ENCODE measurements around the gene LHX1.

LHX1 gene

GRCh38 chr17:36980280-36980761 is 43.0 kb downstream of the LHX1 start:
- peaks cover 3% of the 10 kb centered on the region for H3K4me1 ChIP-seq (ENCODE audit: insufficient read depth, low read length, poor library complexity, severe bottlenecking)
- no peak overlapping the region for H3K9ac ChIP-seq (ENCODE audit: low read depth, low read length, poor library complexity, severe bottlenecking)
- no peaks in the 10 kb centered on the region for H3F3A ChIP-seq (ENCODE audit: low read depth)
- peaks cover 8% of the 10 kb centered on the region; the same call in 1 of the 2 replicates for H3K36me3 ChIP-seq (ENCODE audit: insufficient read depth, low read length)
- peaks cover 75% of the 10 kb centered on the region for H3K79me2 ChIP-seq (ENCODE audit: insufficient read depth, low read length)
- H3K9me3 ChIP-seq (ENCODE audit: insufficient read depth, low read depth, low read length), result no peaks in the 10 kb centered on the region
- H4K20me1 ChIP-seq (ENCODE audit: insufficient read depth, low read length, poor library complexity, severe bottlenecking), result peaks cover 16% of the 10 kb centered on the region
- no peak for TF ChIP-seq CTCF (conservative IDR thresholded peaks at IDR 0.05; ENCODE audit: low read length)
- TF ChIP-seq EZH2phosphoT487 (IDR thresholded peaks at IDR 0.05; ENCODE audit: borderline replicate concordance), result no peak
- H3K4me2 ChIP-seq (ENCODE audit: low read depth, low read length, poor library complexity, severe bottlenecking), result no peak overlapping the region
- H3K9me2 ChIP-seq (replicated peaks; ENCODE audit: low read depth, low read length), result no peaks in the 10 kb centered on the region
- H3K4me3 ChIP-seq (ENCODE audit: low read length, poor library complexity, severe bottlenecking), result no peak overlapping the region
- no peak overlapping the region for H2AFZ ChIP-seq (ENCODE audit: low read length)
- H3K27me3 ChIP-seq (ENCODE audit: insufficient read depth, low read length, poor library complexity, severe bottlenecking), result no peaks in the 10 kb centered on the region

- H4K20me1 ChIP-seq (ENCODE audit: insufficient read depth, low read length, poor library complexity, severe bottlenecking), result peaks cover 4% of the 10 kb centered on the region
- no peaks in the 10 kb centered on the region for H3K4me1 ChIP-seq (ENCODE audit: insufficient read depth, low read length, poor library complexity, severe bottlenecking)
- no peak overlapping the region for H3K4me2 ChIP-seq (ENCODE audit: low read depth, low read length, poor library complexity, severe bottlenecking)
- H3K27me3 ChIP-seq (ENCODE audit: insufficient read depth, low read length, poor library complexity, severe bottlenecking), result no peaks in the 10 kb centered on the region
- H3K4me3 ChIP-seq (ENCODE audit: low read length, poor library complexity, severe bottlenecking), result no peak overlapping the region
- no peaks in the 10 kb centered on the region for H3K9me2 ChIP-seq (replicated peaks; ENCODE audit: low read depth, low read length)
- H3K9ac ChIP-seq (ENCODE audit: low read depth, low read length, poor library complexity, severe bottlenecking), result no peak overlapping the region
- no peaks in the 10 kb centered on the region for H3K9me3 ChIP-seq (ENCODE audit: insufficient read depth, low read depth, low read length)
- no peak for TF ChIP-seq EZH2phosphoT487 (IDR thresholded peaks at IDR 0.05; ENCODE audit: borderline replicate concordance)
- no peak for TF ChIP-seq CTCF (conservative IDR thresholded peaks at IDR 0.05; ENCODE audit: low read length)
- peaks cover 44% of the 10 kb centered on the region for H3K79me2 ChIP-seq (ENCODE audit: insufficient read depth, low read length)
- no peaks in the 10 kb centered on the region for H3F3A ChIP-seq (ENCODE audit: low read depth)
- no peak overlapping the region for H2AFZ ChIP-seq (ENCODE audit: low read length)
- H3K36me3 ChIP-seq (ENCODE audit: insufficient read depth, low read length), result peaks cover 34% of the 10 kb centered on the region; the same call in 1 of the 2 replicates
These were observed 46.3 kb downstream of the LHX1 start for GRCh38 chr17:36983618-36984017.

- no peak overlapping the region for H3K4me2 ChIP-seq (ENCODE audit: low read depth, low read length, poor library complexity, severe bottlenecking)
- no peaks in the 10 kb centered on the region for H3K4me1 ChIP-seq (ENCODE audit: insufficient read depth, low read length, poor library complexity, severe bottlenecking)
- H3K4me3 ChIP-seq (ENCODE audit: low read length, poor library complexity, severe bottlenecking), result no peak overlapping the region
- peaks cover 81% of the 10 kb centered on the region; the same call in 1 of the 2 replicates for H3K36me3 ChIP-seq (ENCODE audit: insufficient read depth, low read length)
- no peaks in the 10 kb centered on the region for H3K9me2 ChIP-seq (replicated peaks; ENCODE audit: low read depth, low read length)
- H3K9ac ChIP-seq (ENCODE audit: low read depth, low read length, poor library complexity, severe bottlenecking), result no peak overlapping the region
- H3K27me3 ChIP-seq (ENCODE audit: insufficient read depth, low read length, poor library complexity, severe bottlenecking), result no peaks in the 10 kb centered on the region
- H2AFZ ChIP-seq (ENCODE audit: low read length), result no peak overlapping the region
- no peak for TF ChIP-seq EZH2phosphoT487 (IDR thresholded peaks at IDR 0.05; ENCODE audit: borderline replicate concordance)
- H3F3A ChIP-seq (ENCODE audit: low read depth), result no peaks in the 10 kb centered on the region
- H3K79me2 ChIP-seq (ENCODE audit: insufficient read depth, low read length), result no peaks in the 10 kb centered on the region
- H4K20me1 ChIP-seq (ENCODE audit: insufficient read depth, low read length, poor library complexity, severe bottlenecking), result no peaks in the 10 kb centered on the region
- H3K9me3 ChIP-seq (ENCODE audit: insufficient read depth, low read depth, low read length), result no peaks in the 10 kb centered on the region
These were observed 51.9 kb downstream of the LHX1 start for GRCh38 chr17:36989173-36989572.

GRCh38 chr17:36992701-36993100 is 55.4 kb downstream of the LHX1 start:
- H4K20me1 ChIP-seq (ENCODE audit: insufficient read depth, low read length, poor library complexity, severe bottlenecking), result peaks cover 2% of the 10 kb centered on the region
- no peaks in the 10 kb centered on the region for H3F3A ChIP-seq (ENCODE audit: low read depth)
- no peaks in the 10 kb centered on the region for H3K27me3 ChIP-seq (ENCODE audit: insufficient read depth, low read length, poor library complexity, severe bottlenecking)
- no peaks in the 10 kb centered on the region for H3K79me2 ChIP-seq (ENCODE audit: insufficient read depth, low read length)
- no peaks in the 10 kb centered on the region for H3K4me1 ChIP-seq (ENCODE audit: insufficient read depth, low read length, poor library complexity, severe bottlenecking)
- H3K4me3 ChIP-seq (ENCODE audit: low read length, poor library complexity, severe bottlenecking), result no peak overlapping the region
- H2AFZ ChIP-seq (ENCODE audit: low read length), result no peak overlapping the region
- peaks cover 96% of the 10 kb centered on the region for H3K36me3 ChIP-seq (ENCODE audit: insufficient read depth, low read length)
- no peaks in the 10 kb centered on the region for H3K9me2 ChIP-seq (replicated peaks; ENCODE audit: low read depth, low read length)
- no peak for TF ChIP-seq CTCF (conservative IDR thresholded peaks at IDR 0.05; ENCODE audit: low read length)
- TF ChIP-seq EZH2phosphoT487 (IDR thresholded peaks at IDR 0.05; ENCODE audit: borderline replicate concordance), result no peak
- H3K4me2 ChIP-seq (ENCODE audit: low read depth, low read length, poor library complexity, severe bottlenecking), result no peak overlapping the region
- H3K9ac ChIP-seq (ENCODE audit: low read depth, low read length, poor library complexity, severe bottlenecking), result no peak overlapping the region
- H3K9me3 ChIP-seq (ENCODE audit: insufficient read depth, low read depth, low read length), result no peaks in the 10 kb centered on the region

Measured in Loucy (cell line).